ENCODE data around the gene DSTN.

The DSTN gene

DNA sequence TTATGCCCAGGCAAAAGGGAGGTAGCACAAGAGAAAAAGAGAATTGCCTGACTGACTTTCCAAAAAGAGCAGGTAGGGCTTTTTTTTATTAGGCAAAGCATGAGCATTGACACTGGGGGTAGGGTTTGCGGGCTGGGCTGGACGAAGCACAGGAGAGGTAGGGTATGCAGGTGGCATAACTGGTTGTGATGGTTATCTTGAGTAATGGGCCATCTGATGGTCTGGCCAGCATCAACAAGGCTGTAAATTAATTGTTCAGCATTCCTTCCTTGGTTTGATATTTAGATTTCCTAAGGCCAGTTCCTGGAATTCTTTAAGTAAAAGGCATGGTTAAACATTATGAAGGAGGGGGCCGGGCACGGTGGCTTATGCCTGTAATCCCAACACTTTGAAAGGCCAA lies 24.7 kb upstream of the DSTN start:
- TF ChIP-seq, protein P1, sequence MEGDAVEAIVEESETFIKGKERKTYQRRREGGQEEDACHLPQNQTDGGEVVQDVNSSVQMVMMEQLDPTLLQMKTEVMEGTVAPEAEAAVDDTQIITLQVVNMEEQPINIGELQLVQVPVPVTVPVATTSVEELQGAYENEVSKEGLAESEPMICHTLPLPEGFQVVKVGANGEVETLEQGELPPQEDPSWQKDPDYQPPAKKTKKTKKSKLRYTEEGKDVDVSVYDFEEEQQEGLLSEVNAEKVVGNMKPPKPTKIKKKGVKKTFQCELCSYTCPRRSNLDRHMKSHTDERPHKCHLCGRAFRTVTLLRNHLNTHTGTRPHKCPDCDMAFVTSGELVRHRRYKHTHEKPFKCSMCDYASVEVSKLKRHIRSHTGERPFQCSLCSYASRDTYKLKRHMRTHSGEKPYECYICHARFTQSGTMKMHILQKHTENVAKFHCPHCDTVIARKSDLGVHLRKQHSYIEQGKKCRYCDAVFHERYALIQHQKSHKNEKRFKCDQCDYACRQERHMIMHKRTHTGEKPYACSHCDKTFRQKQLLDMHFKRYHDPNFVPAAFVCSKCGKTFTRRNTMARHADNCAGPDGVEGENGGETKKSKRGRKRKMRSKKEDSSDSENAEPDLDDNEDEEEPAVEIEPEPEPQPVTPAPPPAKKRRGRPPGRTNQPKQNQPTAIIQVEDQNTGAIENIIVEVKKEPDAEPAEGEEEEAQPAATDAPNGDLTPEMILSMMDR (conservative IDR thresholded peaks at IDR 0.05; ENCODE audit: low read length): no peak
- DNase-seq (ENCODE audit: low read depth): no peak
- H3K4me3 ChIP-seq (ENCODE audit: low read length): no peak overlapping the region

DNA sequence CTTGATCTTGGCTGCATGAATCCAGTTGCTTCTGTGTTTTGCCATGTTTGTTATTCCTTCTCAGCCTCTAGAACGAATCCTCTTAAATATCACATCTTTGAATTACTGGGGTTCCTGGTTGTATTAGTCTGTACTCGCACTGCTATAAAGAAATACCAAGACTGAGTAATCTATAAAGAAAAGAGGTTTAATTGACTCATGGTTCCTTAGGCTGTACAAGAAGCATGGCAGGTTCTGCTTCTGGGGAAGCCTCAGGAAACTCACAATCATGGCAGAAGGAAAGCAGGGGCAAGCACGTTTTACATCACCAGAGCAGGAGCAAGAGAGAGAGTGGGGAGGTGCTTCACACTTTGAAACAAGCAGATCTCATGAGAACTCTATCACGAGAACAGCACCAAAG lies 20.7 kb upstream of the DSTN start:
- no peak for DNase-seq (ENCODE audit: low read depth)
- no peak overlapping the region for H3K4me3 ChIP-seq (ENCODE audit: low read length)
- TF ChIP-seq, protein P1 (conservative IDR thresholded peaks at IDR 0.05; ENCODE audit: low read length): no peak

DNA sequence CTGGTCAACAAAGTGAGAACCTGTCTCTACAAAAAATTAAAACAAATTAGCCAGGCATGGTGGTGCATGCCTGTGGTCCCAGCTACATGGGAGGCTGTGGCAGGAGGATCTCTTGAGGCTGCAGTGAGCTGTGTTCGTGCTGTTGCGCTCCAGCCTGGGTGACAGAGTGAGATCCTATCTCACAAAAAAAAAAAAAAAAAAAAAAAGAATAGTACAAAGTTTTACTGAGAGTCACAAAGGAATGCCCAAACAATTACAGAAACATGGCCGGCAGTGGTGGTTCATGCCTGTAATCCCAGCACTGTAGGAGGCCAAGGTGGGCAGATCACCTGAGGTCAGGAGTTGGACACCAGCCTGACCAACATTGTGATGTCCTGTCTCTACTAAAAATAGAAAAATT lies 14.8 kb upstream of the DSTN start:
- no peak overlapping the region for H3K4me3 ChIP-seq (ENCODE audit: low read length)
- TF ChIP-seq, protein P1 (conservative IDR thresholded peaks at IDR 0.05; ENCODE audit: low read length): no peak
- no peak for DNase-seq (ENCODE audit: low read depth)

DNA sequence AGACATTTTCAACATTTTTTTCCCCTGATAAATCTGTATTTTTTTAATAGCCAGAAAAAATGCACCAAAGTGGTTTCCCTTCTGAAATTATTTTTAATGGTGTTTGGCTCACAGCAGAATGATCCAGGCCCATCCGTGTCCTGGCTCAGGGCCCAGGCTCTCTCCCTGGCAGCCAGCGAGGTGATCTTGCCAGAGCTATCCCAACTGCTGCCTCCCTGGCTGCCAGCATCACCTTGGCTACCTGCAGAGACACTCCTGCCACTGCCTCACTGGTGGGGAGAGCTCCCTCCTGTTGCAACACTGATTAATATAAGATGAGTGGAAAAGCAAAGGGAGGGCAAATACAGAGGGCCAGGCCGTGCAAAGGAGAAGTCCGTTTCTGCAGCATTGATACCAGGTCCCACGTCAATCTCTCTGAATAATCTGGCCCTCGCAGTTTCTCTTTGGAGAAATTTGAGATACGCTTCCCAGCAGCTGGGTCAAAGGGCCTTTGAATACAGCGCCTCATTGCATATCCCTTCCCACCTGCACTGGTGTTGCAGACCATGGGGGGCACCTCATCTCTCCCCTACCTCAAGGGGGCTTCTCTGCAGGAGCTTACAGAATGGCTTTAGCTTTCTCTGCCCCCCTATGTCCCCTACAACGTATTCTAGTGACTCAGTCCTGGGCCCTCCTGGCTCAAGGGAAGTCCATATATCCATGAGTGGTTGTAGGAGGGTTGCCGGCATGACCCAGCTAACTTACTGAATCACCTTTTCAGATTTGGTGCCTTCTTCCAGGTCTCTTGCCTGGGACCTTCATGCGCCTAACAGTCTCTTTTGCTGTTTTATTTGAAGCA lies 12.8 kb upstream of the DSTN start:
- DNase-seq (ENCODE audit: low read depth): peak; percentile 75
- TF ChIP-seq, protein P1 (conservative IDR thresholded peaks at IDR 0.05; ENCODE audit: low read length): no peak
- no peak overlapping the region for H3K4me3 ChIP-seq (ENCODE audit: low read length)

DNA sequence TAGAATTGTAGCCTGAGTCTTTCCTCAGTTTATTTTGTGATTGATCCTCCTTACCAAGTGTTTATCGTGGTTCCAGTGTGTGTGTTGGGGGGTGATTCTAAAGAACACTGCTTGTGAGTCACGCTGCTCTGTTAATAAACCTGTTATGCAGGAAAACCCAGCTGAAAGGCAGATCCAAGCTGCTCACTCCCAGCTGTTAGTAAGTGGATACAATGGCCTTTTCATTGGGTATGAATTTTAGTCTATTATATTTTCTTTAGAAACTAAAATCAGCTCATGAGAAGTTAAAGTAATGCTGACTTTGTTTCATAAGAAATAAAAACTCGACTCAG lies 12.2 kb upstream of the DSTN start:
- TF ChIP-seq, protein P1 (conservative IDR thresholded peaks at IDR 0.05; ENCODE audit: low read length): no peak
- H3K4me3 ChIP-seq (ENCODE audit: low read length): no peak overlapping the region
- peak; percentile 74 for DNase-seq (ENCODE audit: low read depth)

DNA sequence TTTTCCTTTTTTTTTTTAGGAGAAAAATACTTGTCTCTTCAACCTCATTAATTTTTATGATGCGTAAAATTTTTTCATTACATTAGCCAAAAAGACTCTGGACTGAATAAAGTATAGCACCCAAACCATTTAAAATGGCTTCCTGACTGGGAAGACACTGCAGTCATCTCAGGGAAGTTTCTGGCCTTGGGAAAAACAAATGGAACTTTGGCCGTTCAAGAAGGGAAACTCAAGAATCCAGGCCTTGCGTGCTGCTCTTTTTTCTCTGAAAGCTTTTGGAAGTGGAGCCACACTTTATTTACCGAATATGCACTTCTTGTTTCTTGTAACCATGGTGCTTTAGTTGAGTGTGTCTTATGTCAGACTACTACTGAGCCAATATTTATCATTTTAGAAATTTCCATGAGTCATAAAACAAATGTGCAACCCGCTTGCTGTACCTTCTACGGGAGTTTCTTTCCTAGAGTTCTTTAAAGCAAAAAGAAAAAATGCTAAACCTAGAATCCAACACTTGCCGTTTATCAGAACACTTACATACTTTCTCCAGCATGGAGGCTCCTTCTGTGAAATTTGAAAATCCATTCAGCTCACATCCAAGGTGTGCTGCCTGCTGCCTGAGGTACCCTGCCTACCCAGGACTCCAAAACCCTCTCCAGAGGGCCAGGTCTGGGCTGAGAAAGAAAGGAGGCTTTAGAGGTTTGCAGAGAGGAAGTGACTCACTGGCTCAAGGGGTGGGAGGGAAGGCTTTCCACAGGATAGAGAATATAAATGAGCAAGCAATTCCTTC lies 11.5 kb upstream of the DSTN start:
- TF ChIP-seq, protein P1 (conservative IDR thresholded peaks at IDR 0.05; ENCODE audit: low read length): no peak
- H3K4me3 ChIP-seq (ENCODE audit: low read length): peak overlapping the region; percentile 28
- DNase-seq (ENCODE audit: low read depth): peak; percentile 93

DNA sequence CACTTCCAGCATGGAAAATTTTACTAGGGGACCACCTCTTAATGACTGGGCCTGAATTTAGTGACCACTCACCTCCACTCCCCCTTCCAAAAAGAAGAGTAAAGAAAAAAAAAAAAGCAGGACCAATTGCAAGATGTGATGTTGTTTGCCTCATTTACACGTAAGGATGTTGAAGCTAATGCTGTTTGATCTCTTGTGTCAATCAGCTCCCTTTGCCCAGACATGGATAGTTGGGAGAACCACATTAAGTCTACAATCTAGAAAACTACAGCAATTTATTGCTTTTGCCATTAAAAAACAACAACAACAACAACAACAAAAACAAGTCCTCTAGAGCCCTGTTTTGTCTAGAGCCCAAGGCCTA lies 11.0 kb upstream of the DSTN start:
- no peak overlapping the region for H3K4me3 ChIP-seq (ENCODE audit: low read length)
- DNase-seq (ENCODE audit: low read depth): no peak
- TF ChIP-seq, protein P1 (conservative IDR thresholded peaks at IDR 0.05; ENCODE audit: low read length): no peak

Data from AG10803 (cell line).